Erythroblast (primary cell): ENCODE results near the gene EMP2.

Experiments
- GATA1 ChIP-seq: IDR thresholded peaks from 2 replicates; pipeline ENCODE4 v1.6.1; 2011; ENCODE audit warnings: low read depth, mild to moderate bottlenecking, control low read depth, low read length, moderate library complexity
- POLR2A ChIP-seq: IDR thresholded peaks from 2 replicates; pipeline ENCODE4 v1.6.1; 2011; ENCODE audit warnings: mild to moderate bottlenecking, low read length

- TF ChIP-seq POLR2A: no peak
- no peak for TF ChIP-seq GATA1
These were observed 39.7 kb upstream of the EMP2 start for GRCh38 chr16:10620120-10620519.
